K562 (cell line): ENCODE results near the gene TAF11L10. TPM values are rescaled to one million over a fixed set of nuclear protein-coding genes. Genes with fewer than 3 reads are reported as not detected.
A peak's percentile ranks its signal among the peaks of the same experiment; 100 is the strongest.

ENCODE experiments used
- ATAC-seq: fragments of 200-7000 bp; cut with Tn5 transposase; 3 replicates; pipeline ENCODE4 v1.9.1; 2020; ENCODE audit warnings: moderate library complexity
- BruUV-seq: library from RNA; stranded (reverse); fragments of 400-500 nt; replicated peaks from 2 replicates; lab custom pipeline; 2021; lab: Mats Ljungman, UMichigan
- CTCF ChIA-PET: fragments of 300-600 bp; formaldehyde crosslinking; extraction: SDS; loops from one replicate; lab custom pipeline; 2021; ENCODE audit warnings: low intra/inter-chr PET ratio; lab: Yijun Ruan, JAX
- POLR2A ChIA-PET: fragments of 300-600, 350-650 bp; sonication (Branson Sonifier 250); formaldehyde crosslinking; extraction: SDS; loops from one replicate; lab custom pipeline; 2021; ENCODE audit warnings: antibody characterized with exemption, inconsistent platforms; lab: Yijun Ruan, JAX
- DNase-seq, 4 experiments: peaks; one replicate each; pipeline versions ENCODE4 v3.0.0 to v3.0.0-alpha.2; 2011 to 2018; ENCODE audit warnings: low spot score in 3 of 4, mixed read lengths in 3 of 4; ENCODE audit errors: extremely low read depth in 1 of 4
- FAIRE-seq: peaks from 2 replicates; lab custom pipeline; 2011; peaks lifted over from hg19 to GRCh38; lab: Jason Lieb, UNC
- H2AFZ ChIP-seq: 2 replicates; pipeline ENCODE4 v1.6.0; 2011; ENCODE audit warnings: low read depth, low read length, control low read depth, inconsistent platforms
- H3K27ac ChIP-seq: fragments of 200-600 bp; 3 replicates; pipeline ENCODE4 v1.8.0; 2011; ENCODE audit warnings: low read depth, mild to moderate bottlenecking, control low read depth, inconsistent platforms, low read length, moderate library complexity, mixed read lengths; ENCODE audit errors: extremely low read depth
- H3K27me3 ChIP-seq, 2 experiments: fragments of 300-600 bp in 1 of 2; 2 replicates in 1 of 2; 3 replicates in 1 of 2; pipeline versions ENCODE4 v1.6.0 to v1.8.0; 2011; ENCODE audit warnings: inconsistent platforms in 2 of 2, low read length in 2 of 2, mild to moderate bottlenecking in 1 of 2, mixed read lengths in 1 of 2, moderate library complexity in 1 of 2; ENCODE audit not compliant: control insufficient read depth in 2 of 2, insufficient read depth in 2 of 2
- H3K36me3 ChIP-seq: fragments of 300-600 bp; 3 replicates; pipeline ENCODE4 v1.8.0; 2011; ENCODE audit warnings: mild to moderate bottlenecking, low read length, inconsistent platforms; ENCODE audit not compliant: control insufficient read depth, insufficient read depth
- H3K4me1 ChIP-seq, 2 experiments: fragments of 200-600 bp in 1 of 2; replicated peaks in 1 of 2; 2 replicates in 1 of 2; 3 replicates in 1 of 2; pipeline versions ENCODE4 v1.5.1 to v1.8.0; 2011; ENCODE audit warnings: inconsistent platforms in 2 of 2, low read length in 2 of 2, mild to moderate bottlenecking in 1 of 2, mixed read lengths in 1 of 2, moderate library complexity in 1 of 2; ENCODE audit not compliant: control insufficient read depth in 2 of 2, insufficient read depth in 2 of 2
- H3K4me2 ChIP-seq: 2 replicates; pipeline ENCODE4 v1.6.1; 2011; ENCODE audit warnings: low read length, control low read depth, inconsistent platforms, mixed read lengths; ENCODE audit not compliant: insufficient read depth
- H3K4me3 ChIP-seq: fragments of 200-600 bp; sonication (generic), shearing (Covaris generic); 2 replicates; pipeline ENCODE4 v1.5.1; 2016; ENCODE audit warnings: control low read depth, inconsistent platforms
- H3K79me2 ChIP-seq: fragments of 200-600 bp; 3 replicates; pipeline ENCODE4 v1.8.0; 2011; ENCODE audit warnings: low read length, inconsistent platforms; ENCODE audit not compliant: control insufficient read depth, insufficient read depth
- H3K9ac ChIP-seq, 2 experiments: 2 replicates each; pipeline versions ENCODE4 v1.6.0 to v1.6.1; 2011; ENCODE audit warnings: low read depth in 2 of 2, low read length in 2 of 2, control low read depth in 1 of 2, inconsistent platforms in 1 of 2, mild to moderate bottlenecking in 1 of 2, mixed read lengths in 1 of 2; ENCODE audit not compliant: insufficient read depth in 1 of 2
- H3K9me1 ChIP-seq: one replicate; pipeline ENCODE4 v1.6.0; 2011; ENCODE audit warnings: inconsistent platforms, mild to moderate bottlenecking, low read length, moderate library complexity; ENCODE audit not compliant: control insufficient read depth, insufficient read depth
- H3K9me3 ChIP-seq: replicated peaks from 2 replicates; pipeline ENCODE4 v1.5.1; 2011; ENCODE audit warnings: low read depth, low read length, inconsistent platforms; ENCODE audit not compliant: control insufficient read depth, insufficient read depth
- H4K20me1 ChIP-seq: replicated peaks from 2 replicates; pipeline ENCODE4 v1.6.1; 2011; ENCODE audit warnings: low read length, inconsistent platforms, mixed read lengths; ENCODE audit not compliant: control insufficient read depth, insufficient read depth
- CBFA2T3 ChIP-seq: fragments of 450-650 bp; IDR thresholded peaks from 2 replicates; pipeline ENCODE4 v1.6.1; 2017
- CBX8 ChIP-seq: fragments of 200-600 bp; sonication (generic); IDR thresholded peaks from 2 replicates; pipeline ENCODE4 v1.6.1; 2012; ENCODE audit warnings: borderline replicate concordance, mixed run types, low read depth, mild to moderate bottlenecking, moderate library complexity, mixed read lengths, low read length, control low read depth, inconsistent platforms; ENCODE audit not compliant: poor library complexity, severe bottlenecking; ENCODE audit errors: extremely low read depth
- NFE2 ChIP-seq: IDR thresholded peaks from 2 replicates; pipeline ENCODE4 v1.6.1; 2014; ENCODE audit warnings: antibody characterized with exemption, low read depth
- RHOXF2B ChIP-seq: fragments of 250-450 bp; sonication (Bioruptor Pico); conservative IDR thresholded peaks from 2 replicates; pipeline ENCODE4 v1.5.1; 2021
- ZNF212 ChIP-seq: fragments of 450-650 bp; formaldehyde crosslinking; IDR thresholded peaks from 2 replicates; pipeline ENCODE4 v1.4.0; 2020; ENCODE audit warnings: mild to moderate bottlenecking
- ZNF239 ChIP-seq: fragments of 250-450 bp; sonication (Bioruptor Pico); IDR thresholded peaks from 2 replicates; pipeline ENCODE4 v1.4.0; 2020; ENCODE audit warnings: mild to moderate bottlenecking
- WGBS: fragments of 100-300 bp; shearing (Covaris generic); methylation state at CpG from one replicate; pipeline ENCODE4 v1.1.6; 2016; ENCODE audit warnings: low coverage, mixed read lengths; ENCODE audit not compliant: insufficient coverage; ENCODE audit errors: missing lambda C conversion rate; 5-methylcytosine and 5-hydroxymethylcytosine counted together
- in situ Hi-C: fragments of 300-500 bp; cut with MboI; formaldehyde crosslinking; loops from 4 replicates; pipeline ENCODE4 v1.15.0; 2018; ENCODE audit warnings: inconsistent platforms, mixed read lengths
- intact Hi-C: fragments of 100-400 bp; cut with micrococcal nuclease; formaldehyde crosslinking; loops from 2 replicates; pipeline ENCODE4 v1.14.2; 2022
- polyA plus RNA-seq, 8 experiments: library from polyadenylated mRNA; depleted of rRNA in 4 of 8; stranded (reverse) in 5 of 8; unstranded in 3 of 8; fragments of >200 nt; fragmentation: Nextera tagmentation in 2 of 8; fragmentation: Illumina TruSeq in 1 of 8; extraction: Ambion mirVana in 2 of 8; extraction: Trizol in 1 of 8; gene quantifications; 2 replicates each; pipeline versions ENCODE4 v1.2.1 to v1.2.3, GENCODE V29; 2011 to 2014; ENCODE audit warnings: inconsistent platforms in 1 of 8, missing spikeins in 1 of 8
- total RNA-seq, 7 experiments: library from RNA; depleted of rRNA in 6 of 7; stranded (reverse); fragments of >200 nt in 6 of 7; fragmentation: Illumina TruSeq in 2 of 7; extraction: Trizol in 2 of 7; gene quantifications; 2 replicates each; pipeline versions ENCODE4 v1.2.1 to v1.2.3, GENCODE V29; 2011 to 2021; ENCODE audit warnings: low replicate concordance in 1 of 7
- TF ChIP-seq, protein P1 (sequence below): sonication (generic); formaldehyde crosslinking; IDR thresholded peaks from 2 replicates; pipeline ENCODE4 v1.9.0; 2022; ENCODE audit warnings: mild to moderate bottlenecking, missing genetic modification reagents
- TF ChIP-seq, protein P2 (sequence below): fragments of 250-450 bp; sonication (Bioruptor Pico); IDR thresholded peaks from 2 replicates; pipeline ENCODE4 v1.8.0; 2022; ENCODE audit warnings: moderate library complexity, mild to moderate bottlenecking, inconsistent platforms
- TF ChIP-seq, protein P3 (sequence below): fragments of 450-650 bp; IDR thresholded peaks from 2 replicates; pipeline ENCODE4 v1.6.1; 2016; ENCODE audit warnings: missing biosample characterization, missing genetic modification characterization

Gene TAF11L10
- total and polyA plus RNA-seq, 9 of the 15 experiments (the other 6 are each of a cell fraction or from before 2014, with no cell fraction given), result 0.20 to 3.7 (median 0.41) TPM; not detected in 3

DNA sequence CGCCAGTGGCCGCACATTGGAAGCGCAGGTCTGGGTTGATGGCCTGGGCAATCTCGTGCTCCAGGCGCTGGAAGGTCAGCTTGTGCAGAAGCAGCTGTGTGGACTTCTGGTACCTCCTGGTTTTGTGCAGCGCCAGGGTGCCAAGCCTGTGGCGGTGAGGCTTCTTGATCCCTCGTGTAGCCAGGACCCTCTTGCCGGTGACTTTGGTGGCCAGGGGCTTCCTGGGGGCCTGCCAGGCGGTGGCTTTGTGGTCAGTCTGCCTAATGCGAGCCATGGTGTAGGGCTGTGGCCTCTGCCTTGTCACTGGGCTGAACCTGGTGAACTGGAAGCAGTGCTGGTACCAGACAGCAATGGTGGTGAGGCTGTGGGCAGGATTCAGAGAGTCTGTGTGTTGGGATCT is 28.1 kb upstream of the TAF11L10 start:
- Histone ChIP-seq H3K27me3 (no peaks in the 10 kb centered on the region), H3K9me3 (no peaks in the 10 kb centered on the region), H3K4me2 (no peak overlapping the region), H3K4me3 (no peak overlapping the region), H2AFZ (no peak overlapping the region), H3K27ac (no peak overlapping the region), H4K20me1 (no peaks in the 10 kb centered on the region), H3K4me1 (peaks cover 0 to 2% of the 10 kb centered on the region in 2 experiments; a peak in 1 of 5 replicates), H3K36me3 (no peaks in the 10 kb centered on the region), H3K9ac (0 out of 4 replicates have a peak overlapping the region, but pooled peaks of 1 of the 2 experiments have one; percentile 17), H3K9me1 (no peaks in the 10 kb centered on the region), H3K79me2 (no peaks in the 10 kb centered on the region)
- FAIRE-seq (no peak), ATAC-seq (no peak), DNase-seq (no peak)
- intact Hi-C loops, result no loop called here
- POLR2A ChIA-PET, result no interaction called here
- CTCF ChIA-PET, result no interaction called here
- BruUV-seq, result no TSS peak
- no peak for TF ChIP-seq CBX8
- no peak for TF ChIP-seq ZNF239 (CRISPR knock-in tag)
- TF ChIP-seq ZNF212 (CRISPR knock-in tag), result no peak
- no peak for TF ChIP-seq CBFA2T3
- TF ChIP-seq NFE2, result no peak
- TF ChIP-seq, protein P1, sequence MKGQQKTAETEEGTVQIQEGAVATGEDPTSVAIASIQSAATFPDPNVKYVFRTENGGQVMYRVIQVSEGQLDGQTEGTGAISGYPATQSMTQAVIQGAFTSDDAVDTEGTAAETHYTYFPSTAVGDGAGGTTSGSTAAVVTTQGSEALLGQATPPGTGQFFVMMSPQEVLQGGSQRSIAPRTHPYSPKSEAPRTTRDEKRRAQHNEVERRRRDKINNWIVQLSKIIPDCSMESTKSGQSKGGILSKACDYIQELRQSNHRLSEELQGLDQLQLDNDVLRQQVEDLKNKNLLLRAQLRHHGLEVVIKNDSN (CRISPR knock-in tag), result no peak
- TF ChIP-seq, protein P2, sequence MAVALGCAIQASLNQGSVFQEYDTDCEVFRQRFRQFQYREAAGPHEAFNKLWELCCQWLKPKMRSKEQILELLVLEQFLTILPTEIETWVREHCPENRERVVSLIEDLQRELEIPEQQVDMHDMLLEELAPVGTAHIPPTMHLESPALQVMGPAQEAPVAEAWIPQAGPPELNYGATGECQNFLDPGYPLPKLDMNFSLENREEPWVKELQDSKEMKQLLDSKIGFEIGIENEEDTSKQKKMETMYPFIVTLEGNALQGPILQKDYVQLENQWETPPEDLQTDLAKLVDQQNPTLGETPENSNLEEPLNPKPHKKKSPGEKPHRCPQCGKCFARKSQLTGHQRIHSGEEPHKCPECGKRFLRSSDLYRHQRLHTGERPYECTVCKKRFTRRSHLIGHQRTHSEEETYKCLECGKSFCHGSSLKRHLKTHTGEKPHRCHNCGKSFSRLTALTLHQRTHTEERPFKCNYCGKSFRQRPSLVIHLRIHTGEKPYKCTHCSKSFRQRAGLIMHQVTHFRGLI (CRISPR knock-in tag), result no peak
- no peak for TF ChIP-seq RHOXF2B (CRISPR knock-in tag)
- TF ChIP-seq, protein P3, sequence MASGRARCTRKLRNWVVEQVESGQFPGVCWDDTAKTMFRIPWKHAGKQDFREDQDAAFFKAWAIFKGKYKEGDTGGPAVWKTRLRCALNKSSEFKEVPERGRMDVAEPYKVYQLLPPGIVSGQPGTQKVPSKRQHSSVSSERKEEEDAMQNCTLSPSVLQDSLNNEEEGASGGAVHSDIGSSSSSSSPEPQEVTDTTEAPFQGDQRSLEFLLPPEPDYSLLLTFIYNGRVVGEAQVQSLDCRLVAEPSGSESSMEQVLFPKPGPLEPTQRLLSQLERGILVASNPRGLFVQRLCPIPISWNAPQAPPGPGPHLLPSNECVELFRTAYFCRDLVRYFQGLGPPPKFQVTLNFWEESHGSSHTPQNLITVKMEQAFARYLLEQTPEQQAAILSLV (tag), result no peak
- in situ Hi-C loops, result no loop called here
- 0% methylated on average over 11 of the region's 11 CpGs for WGBS
